ENCODE results near the gene SLC14A1. TPM values are rescaled to one million over a fixed set of nuclear protein-coding genes. Genes with fewer than 3 reads are reported as not detected.

Gene SLC14A1
- total and polyA plus RNA-seq, 2 of the 4 experiments (the other 2 are of a cell fraction): 20.5 to 31.9 TPM

DNA sequence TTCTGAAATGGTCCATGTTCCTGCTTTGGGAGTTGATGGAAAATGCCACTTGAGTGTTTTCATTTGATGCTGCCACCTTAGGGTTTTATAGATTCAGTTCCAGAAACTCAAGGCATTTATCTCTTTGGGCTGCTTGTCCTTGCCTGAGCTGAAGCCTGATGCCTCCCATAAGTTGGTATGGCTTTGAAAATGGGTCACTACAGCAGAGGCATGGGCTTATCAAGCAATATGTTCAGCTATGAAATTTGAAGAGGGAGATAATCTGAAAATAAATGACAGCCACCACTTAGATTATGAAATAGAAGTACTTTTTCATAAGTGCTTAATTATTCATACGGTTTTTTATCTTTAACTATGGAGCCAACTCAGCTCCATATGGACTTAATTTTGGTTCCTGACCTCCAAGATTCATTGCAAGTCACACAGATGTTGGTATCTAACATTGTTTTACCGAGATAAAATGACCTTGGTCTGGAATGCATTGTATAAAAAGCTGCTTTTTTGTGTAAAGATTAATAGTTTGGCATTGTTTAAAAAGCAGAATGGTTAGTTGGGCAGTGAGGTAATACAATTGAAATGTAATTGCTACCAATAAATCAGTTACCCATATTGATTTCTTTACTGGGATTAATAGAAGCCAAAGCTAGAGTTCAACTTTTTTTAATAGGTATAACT, 4.5 kb downstream of the SLC14A1 start (continued):
- no peak for TF ChIP-seq MXI1 (IDR thresholded peaks at IDR 0.05; ENCODE audit: borderline replicate concordance, low read depth, low read length)

DNA sequence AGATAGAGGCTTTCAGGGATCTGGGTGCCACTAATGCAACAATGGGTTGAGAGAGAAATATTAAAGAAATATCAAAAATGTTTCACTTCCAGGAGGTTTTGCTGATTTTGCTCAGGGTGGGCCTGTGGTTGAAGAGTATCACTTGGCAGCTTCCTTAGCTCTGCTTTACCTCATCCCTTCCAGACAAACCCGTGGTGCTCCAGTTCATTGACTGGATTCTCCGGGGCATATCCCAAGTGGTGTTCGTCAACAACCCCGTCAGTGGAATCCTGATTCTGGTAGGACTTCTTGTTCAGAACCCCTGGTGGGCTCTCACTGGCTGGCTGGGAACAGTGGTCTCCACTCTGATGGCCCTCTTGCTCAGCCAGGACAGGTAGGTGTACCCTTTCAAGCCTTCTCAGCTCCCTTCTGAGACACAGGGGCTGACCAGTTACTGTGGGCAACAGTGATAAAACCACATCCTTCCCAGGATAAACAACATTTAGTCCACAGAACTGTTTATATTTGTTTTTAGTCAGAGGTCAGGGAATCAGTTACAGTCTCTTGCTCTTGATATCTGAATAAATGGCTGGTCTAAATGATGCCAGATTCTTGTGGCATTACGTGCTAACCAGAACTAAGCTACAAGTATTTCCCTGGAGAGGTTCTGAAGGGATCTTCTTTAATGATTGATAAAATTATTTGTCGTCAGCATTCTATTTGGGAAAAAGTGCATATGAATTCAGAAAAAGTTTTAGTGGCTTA, 7.0 kb downstream of the SLC14A1 start:
- Histone ChIP-seq H2BK5ac (ENCODE audit: low read depth, low read length, poor library complexity, severe bottlenecking) (peak overlapping the region; percentile 75), H3K36me3 (ENCODE audit: control insufficient read depth, insufficient read depth, low read length) (no peaks in the 10 kb centered on the region), H2AFZ (replicated peaks; ENCODE audit: low read length, poor library complexity) (peak overlapping the region; percentile 4), H3K23ac (ENCODE audit: low read depth, low read length) (peak overlapping the region; percentile 72; the same call in 1 of the 2 replicates), H3K4me1 (ENCODE audit: control insufficient read depth, insufficient read depth, low read length) (peaks cover 22% of the 10 kb centered on the region), H3K79me1 (ENCODE audit: low read depth in 1 of 2, low read length in 2 of 2) (peaks cover 0 to 6% of the 10 kb centered on the region in 2 experiments; a peak in 1 of 4 replicates), H3K27me3 (ENCODE audit: control insufficient read depth, insufficient read depth, low read length) (no peaks in the 10 kb centered on the region), H3K4me3 (ENCODE audit: insufficient read depth, low read depth, low read length) (no peak overlapping the region), H3K9ac (ENCODE audit: low read depth, low read length) (no peak overlapping the region), H3K4me2 (ENCODE audit: low read depth, low read length) (peak overlapping the region; percentile 12; the same call in 1 of the 2 replicates), H2BK20ac (ENCODE audit: low read depth, low read length) (peak overlapping the region; percentile 97), H3K14ac (replicated peaks; ENCODE audit: low read depth, low read length) (peak overlapping the region; percentile 54), H4K8ac (ENCODE audit: low read depth in 2 of 2, low read length in 2 of 2) (peak overlapping the region; percentile 4 to 89; a peak in 2 of 4 replicates), H4K91ac (ENCODE audit: insufficient read depth, low read depth, low read length) (peak overlapping the region; percentile 76), H4K5ac (ENCODE audit: low read depth, low read length) (peak overlapping the region; percentile 37; the same call in 1 of the 2 replicates), H2BK15ac (ENCODE audit: low read depth, low read length) (peak overlapping the region; percentile 69; the same call in 1 of the 3 replicates), H2AK9ac (replicated peaks; ENCODE audit: low read depth, low read length, poor library complexity) (peak overlapping the region; percentile 81), H3K56ac (ENCODE audit: extremely low read depth, insufficient read depth, low read length) (peak overlapping the region; percentile 63; the same call in 1 of the 2 replicates), H4K20me1 (ENCODE audit: insufficient read depth, low read length) (no peaks in the 10 kb centered on the region), H3K9me1 (ENCODE audit: insufficient read depth, low read length) (peaks cover 21% of the 10 kb centered on the region), H3K4ac (ENCODE audit: low read depth, low read length) (peak overlapping the region; percentile 96), H3K9me3 (ENCODE audit: control insufficient read depth, insufficient read depth, low read length) (no peaks in the 10 kb centered on the region), H2AK5ac (ENCODE audit: low read depth, low read length) (peak overlapping the region; percentile 94), H3K18ac (ENCODE audit: low read depth, low read length) (peak overlapping the region; percentile 60; the same call in 1 of the 2 replicates), H3K27ac (ENCODE audit: insufficient read depth, low read length) (peak overlapping the region; percentile 16), H2BK120ac (ENCODE audit: low read depth, low read length) (peak overlapping the region; percentile 96)
- peak; percentile 86 for DNase-seq
- ChIA-PET CTCF (interaction anchor here (0.7 to 2.1 kb wide), 4 partner anchors 15 to 120 kb away, joined by 3 to 6 read pairs (median 4); no protein-coding TSS in a partner anchor), POLR2A (ENCODE audit: unreplicated experiment) (no interaction called here)
- no peak for TF ChIP-seq SMC3 (IDR thresholded peaks at IDR 0.05; ENCODE audit: low read depth, low read length)
- no peak for TF ChIP-seq MXI1 (IDR thresholded peaks at IDR 0.05; ENCODE audit: borderline replicate concordance, low read depth, low read length)
- no peak for TF ChIP-seq MAFK (IDR thresholded peaks at IDR 0.05; ENCODE audit: low read depth, low read length)
- no peak for TF ChIP-seq BHLHE40 (IDR thresholded peaks at IDR 0.05; ENCODE audit: low read depth, low read length)
- no peak for TF ChIP-seq MAZ (IDR thresholded peaks at IDR 0.05; ENCODE audit: borderline replicate concordance, low read depth, low read length)
- peak; percentile 20; the same call in 1 of the 2 replicates for TF ChIP-seq FOS (IDR thresholded peaks at IDR 0.05; ENCODE audit: low read depth, low read length)
- dilution Hi-C loops (cut with HindIII; ENCODE audit: low sequenced_read_pairs, unreplicated experiment): no loop called here
- WGBS, 2 experiments (ENCODE audit: extremely low coverage in 2 of 2, insufficient read length in 1 of 2): 83% methylated on average over 5 of the region's 6 CpGs; no CpG with 5 or more reads in 1 of the 2 experiments
- in situ Hi-C loops (cut with MboI; ENCODE audit: low sequenced_read_pairs): no loop called here
- intact Hi-C loops (cut with micrococcal nuclease): no loop called here
- ATAC-seq (ENCODE audit: low read depth): peak; percentile 80
- no TSS peak for BruUV-seq (replicated peaks)
